Cardiac fibroblast (primary cell): ENCODE measurements around the gene THAP10.

Experiments
- DNase-seq, 2 donors: peaks; one replicate each; pipeline versions ENCODE4 v3.0.0 to v3.0.0-alpha.2; 2010; ENCODE audit warnings: low read depth in 2 of 2
- H3K4me3 ChIP-seq, 2 donors: replicated peaks in 1 of 2; 1 replicate in 1 of 2; 2 replicates in 1 of 2; pipeline ENCODE4 v1.5.1; 2011; ENCODE audit warnings: low read depth in 2 of 2, low read length in 2 of 2, mild to moderate bottlenecking in 2 of 2, moderate library complexity in 1 of 2
- TF ChIP-seq, protein P1 (sequence below): IDR thresholded peaks from one replicate; pipeline ENCODE4 v1.5.1; 2011; ENCODE audit warnings: low read depth, mild to moderate bottlenecking, low read length, inconsistent platforms

THAP10 gene

DNA sequence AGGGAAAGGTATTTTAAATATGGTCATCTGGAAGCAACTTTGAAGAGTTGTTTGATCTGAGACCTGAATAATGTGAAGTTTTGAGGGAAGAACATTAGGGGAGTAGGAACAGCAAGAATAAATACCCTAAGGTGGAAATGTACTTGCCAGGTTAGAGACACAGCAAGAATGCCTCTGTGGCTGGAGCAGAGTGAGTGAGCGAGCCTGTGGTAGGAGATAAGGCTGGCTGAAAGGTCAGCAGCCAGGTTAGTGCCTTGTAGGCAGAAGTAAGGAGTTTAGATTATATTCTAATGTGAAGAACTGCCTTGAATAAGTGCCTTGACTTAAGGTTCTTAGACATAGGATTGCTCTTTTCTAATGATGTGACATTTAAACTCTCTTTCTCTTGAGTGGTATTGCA lies 18.7 kb upstream of the THAP10 start:
- H3K4me3 ChIP-seq: no peak overlapping the region
- TF ChIP-seq, protein P1, sequence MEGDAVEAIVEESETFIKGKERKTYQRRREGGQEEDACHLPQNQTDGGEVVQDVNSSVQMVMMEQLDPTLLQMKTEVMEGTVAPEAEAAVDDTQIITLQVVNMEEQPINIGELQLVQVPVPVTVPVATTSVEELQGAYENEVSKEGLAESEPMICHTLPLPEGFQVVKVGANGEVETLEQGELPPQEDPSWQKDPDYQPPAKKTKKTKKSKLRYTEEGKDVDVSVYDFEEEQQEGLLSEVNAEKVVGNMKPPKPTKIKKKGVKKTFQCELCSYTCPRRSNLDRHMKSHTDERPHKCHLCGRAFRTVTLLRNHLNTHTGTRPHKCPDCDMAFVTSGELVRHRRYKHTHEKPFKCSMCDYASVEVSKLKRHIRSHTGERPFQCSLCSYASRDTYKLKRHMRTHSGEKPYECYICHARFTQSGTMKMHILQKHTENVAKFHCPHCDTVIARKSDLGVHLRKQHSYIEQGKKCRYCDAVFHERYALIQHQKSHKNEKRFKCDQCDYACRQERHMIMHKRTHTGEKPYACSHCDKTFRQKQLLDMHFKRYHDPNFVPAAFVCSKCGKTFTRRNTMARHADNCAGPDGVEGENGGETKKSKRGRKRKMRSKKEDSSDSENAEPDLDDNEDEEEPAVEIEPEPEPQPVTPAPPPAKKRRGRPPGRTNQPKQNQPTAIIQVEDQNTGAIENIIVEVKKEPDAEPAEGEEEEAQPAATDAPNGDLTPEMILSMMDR: no peak
- no peak for DNase-seq

DNA sequence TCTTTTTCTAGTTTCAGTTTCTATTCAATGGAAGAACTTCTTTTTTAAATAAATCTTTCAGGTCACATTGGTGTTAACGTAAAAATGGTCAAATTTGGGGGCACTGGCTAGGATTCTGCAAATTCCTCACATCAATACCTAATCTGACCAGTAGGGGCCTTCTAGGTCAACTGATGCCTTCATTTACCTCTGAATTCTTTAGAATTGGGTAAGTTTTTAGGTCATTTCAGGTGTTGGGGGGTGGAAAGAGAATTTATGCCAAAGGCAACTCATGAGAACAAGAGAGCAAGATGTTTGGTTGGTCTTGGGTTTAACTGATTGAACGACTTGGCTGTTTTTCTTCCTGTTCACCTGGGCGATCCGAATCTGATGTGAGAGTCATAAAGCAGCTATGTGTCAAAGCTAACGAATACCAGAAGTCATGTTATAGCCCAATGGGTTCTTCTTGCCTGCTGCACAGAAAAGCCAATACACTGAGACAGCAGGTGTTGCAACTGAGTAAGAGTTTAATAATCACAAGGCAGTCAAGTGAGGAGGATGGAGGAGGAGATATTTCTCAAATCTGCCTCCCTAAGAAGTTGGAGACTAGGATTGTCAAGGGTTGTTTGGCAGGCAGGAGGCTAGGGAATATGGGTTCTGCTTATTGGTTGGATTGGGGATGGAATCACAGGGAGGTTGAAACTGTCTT lies 15.7 kb upstream of the THAP10 start:
- no peak for DNase-seq
- TF ChIP-seq, protein P1: peak; percentile 41
- no peak overlapping the region for H3K4me3 ChIP-seq

DNA sequence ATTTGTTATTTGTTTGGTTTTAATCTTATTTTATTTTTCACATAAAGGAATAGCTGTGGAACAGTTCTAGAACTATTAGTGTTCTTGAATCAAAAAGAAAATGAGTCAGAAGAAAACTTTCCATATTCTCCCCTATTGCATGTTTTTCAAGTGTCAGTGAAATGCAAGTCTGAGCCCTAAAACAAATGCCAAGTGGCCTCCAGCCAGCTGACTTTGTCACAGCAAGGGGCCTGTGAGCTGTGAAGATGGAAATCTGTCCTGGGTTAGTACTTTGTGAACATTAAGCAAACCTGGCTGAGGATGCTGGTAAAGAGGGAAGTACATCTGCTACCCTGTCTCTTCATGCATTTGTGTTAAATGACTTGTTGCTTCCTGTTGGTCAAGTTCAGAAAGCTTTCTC lies 14.6 kb upstream of the THAP10 start:
- TF ChIP-seq, protein P1: no peak
- DNase-seq: peak; percentile 54 to 73
- H3K4me3 ChIP-seq: no peak overlapping the region

DNA sequence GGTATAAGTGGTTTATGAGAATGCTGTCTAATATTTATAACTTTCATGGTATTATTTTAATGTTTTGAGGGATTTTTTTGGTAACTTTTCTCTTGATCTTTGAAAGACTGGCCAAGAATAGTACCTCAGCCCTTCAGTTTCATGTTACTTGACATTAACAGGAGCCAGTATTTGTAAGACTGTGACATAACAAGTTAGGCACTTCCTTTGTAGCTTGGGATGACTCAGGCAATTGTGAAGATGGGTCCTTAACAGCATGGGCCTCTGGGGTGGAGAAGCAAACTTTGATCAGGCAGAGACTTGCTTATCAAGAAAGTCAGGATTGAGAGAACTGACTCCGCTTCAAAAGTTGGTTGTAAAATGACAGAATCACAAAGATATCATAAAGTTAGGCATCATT lies 9.9 kb upstream of the THAP10 start:
- peak; percentile 75 to 92 for DNase-seq
- TF ChIP-seq, protein P1: no peak
- no peak overlapping the region for H3K4me3 ChIP-seq

DNA sequence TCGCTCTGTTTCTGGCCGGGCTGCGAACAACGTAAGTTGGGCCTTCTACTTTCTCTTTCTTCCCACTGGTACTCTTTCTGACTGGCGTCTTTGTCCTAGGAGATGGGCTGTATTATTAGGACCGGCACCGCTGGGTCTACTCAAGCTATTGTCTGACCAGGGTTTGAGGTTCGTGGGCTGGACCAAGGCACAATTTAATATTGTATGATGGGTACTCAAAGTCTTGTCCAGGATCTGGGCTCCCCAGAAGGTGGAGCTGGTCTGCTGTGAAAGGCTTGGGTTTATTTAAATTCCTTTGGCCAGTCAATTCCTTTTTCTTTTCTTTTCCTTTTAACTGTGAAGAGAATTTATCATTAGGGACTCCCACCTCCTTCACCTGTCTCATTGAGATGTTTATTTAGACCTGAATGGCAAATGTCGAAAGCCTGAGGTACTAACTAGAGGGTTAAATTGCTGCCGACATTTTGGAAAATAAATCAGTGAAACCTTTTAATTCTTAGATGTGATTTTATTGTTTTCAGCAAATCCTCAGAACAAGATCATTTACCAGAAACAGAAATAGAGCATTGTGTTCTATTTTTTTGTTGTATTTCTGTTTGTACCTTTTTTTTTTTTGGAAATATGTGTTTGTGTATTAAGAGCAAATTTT lies 803 bp upstream of the THAP10 start:
- peak overlapping the region; percentile 81 to 83 for H3K4me3 ChIP-seq
- peak; percentile 82 to 83 for DNase-seq
- TF ChIP-seq, protein P1: peak; percentile 74

DNA sequence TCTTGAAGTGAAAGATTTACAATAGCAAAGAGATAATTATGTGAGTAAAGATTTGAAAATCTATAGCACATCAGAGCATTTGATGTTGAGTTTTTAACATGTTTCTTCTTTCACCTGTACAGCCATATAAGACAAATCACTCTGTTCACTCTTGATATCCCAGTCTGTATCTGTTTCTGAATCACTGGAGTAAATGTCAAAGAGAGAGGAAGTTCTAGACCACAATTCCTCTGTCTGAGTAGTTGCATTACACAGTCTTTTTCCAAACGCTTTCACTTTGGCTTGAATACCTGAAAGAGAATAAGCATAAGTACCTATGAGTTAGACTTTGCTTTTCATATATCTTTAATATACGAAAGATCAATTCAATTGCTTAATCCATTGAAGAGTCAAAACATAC lies 9.9 kb downstream of the THAP10 start:
- TF ChIP-seq, protein P1: no peak
- no peak for DNase-seq
- no peak overlapping the region for H3K4me3 ChIP-seq
